Nucleus accumbens (tissue), 56 donors: ENCODE measurements around the gene RPL21.
"Not testable (repeated sequence)": the region's sequence is repeated elsewhere in the genome, so short reads cannot be mapped to it uniquely, and the experiment has no call there.

Experiments
- DNase-seq, 56 donors: peaks; one replicate each; lab custom pipeline; 2025; lab: John Stamatoyannopoulos, UW

Gene RPL21

DNA sequence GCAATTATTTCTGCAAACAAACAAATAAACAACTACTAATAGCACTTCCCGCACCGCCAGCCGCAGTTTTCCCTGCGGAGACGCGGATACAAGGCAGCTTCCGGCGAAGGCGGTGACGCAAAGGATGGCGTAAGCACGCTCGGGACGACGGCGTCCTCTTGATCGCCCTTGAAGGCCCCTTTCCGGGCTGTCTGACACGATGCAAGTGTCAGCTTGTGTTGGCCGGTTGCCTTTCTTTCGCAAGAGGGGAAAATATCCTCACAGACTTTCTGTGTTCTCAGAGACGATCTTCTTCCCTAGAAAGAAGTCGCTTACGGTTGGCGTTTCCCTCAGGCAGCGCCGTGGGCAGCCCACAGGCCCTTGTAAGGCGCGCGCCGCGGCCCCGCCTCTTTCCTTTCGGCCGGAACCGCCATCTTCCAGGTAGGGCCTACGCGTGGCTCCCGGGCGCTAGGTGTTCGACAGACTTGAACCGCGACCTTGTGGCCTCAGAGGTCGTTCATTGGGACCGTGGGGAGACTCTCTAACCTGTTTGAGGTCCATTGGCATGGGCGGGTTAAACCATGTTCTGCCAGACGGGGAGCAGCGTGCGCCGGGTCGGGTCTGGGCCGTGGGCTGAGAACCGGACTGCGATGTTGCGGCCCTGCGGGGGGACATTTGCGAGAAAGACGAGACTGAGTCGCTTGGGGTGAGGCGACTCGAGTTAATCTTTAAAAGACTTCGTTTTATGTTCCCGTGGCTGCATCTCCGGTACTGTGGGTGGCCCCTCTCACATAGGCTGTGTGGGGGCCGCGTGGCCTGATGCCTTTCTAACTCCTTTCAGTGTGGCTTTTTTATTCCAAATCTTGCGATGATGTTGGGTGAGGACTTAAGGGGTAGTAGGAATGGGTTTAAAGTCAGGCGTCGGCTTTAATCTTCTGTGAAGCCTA lies at the start of gene RPL21:
TSS of gene RPL21 (plus strand) at position 393 of the 926 bp plus-strand sequence. CDS start 2,219 bp downstream, outside the sequence.
- DNase-seq, result peak; percentile 20 to 99 (median 92)

DNA sequence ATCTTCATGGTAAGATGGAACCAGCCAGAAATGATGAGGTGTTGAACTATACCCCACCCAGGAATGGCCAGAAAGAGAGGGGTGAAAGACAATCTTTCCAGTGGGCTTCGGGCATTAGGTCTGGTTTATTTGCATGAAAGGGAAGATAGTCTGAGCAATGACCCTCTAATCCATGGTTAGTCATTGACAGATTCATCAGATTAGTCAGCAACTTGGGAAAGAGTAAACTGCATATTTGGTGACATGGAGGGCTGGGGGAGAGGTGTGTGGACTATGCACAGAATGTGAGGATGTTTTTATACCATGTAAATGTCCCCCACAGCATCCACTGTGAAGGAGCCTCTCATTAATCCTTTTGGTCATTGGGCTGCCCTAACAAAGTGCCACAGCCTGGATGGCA lies 49.7 kb upstream of the RPL21 start:
- DNase-seq, result no peak

DNA sequence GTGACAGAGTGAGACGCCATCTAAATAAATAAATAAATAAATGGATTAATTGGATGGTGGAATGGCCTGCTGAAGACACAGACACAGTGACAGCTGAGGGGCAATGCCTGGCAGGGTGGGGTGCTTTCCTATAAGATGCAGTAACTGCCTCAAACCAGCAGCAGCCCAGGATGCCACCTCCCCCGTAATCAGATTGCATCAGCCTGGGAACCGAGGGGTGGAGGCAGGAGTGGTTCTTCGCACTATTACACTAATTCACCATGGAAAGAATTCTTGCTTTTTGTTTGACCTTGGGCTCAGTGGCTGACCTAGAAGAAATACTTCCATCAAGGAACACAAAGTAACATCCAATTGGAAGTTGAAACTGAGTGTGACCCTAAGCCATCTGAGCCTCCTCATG lies 48.2 kb upstream of the RPL21 start:
- DNase-seq, result no peak

DNA sequence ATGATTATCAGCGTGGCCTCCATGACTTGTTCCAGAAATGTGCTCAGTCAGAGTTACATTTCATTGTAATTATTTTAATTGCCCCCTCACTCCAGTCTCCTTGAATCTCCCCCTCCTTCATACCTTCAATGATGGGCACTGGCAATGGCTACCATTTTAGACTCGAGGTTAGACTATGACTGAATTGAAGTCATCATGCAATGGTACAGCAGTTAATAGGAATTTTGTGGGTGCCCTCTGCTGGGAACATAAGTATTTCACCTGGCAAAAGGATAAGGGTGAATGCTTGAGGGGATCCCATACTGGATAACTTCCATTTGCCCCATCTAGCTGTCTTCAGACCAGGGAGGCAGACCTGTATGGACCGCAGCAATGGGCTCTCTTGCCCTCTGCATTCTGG lies 47.5 kb upstream of the RPL21 start:
- DNase-seq, result peak in 1 of 56 donors; percentile 8

DNA sequence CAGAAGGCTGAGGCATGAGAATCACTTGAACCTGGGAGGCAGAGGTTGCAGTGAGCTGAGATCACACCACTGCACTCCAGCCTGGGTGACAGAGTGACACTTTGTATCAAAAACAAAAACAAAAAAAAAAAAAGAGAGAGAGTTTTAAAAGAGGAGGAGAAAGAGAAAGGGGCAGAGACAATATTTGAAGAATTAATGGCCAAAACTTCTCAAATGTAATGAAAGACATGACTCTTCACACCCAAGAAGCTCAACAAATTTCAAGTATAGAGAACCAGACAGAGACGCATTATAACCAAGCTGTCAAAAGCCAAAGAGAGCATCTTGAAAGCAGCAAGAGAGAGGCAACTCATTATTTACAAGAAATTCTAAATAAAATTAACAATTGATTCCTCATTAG lies 42.8 kb upstream of the RPL21 start:
- no peak for DNase-seq

DNA sequence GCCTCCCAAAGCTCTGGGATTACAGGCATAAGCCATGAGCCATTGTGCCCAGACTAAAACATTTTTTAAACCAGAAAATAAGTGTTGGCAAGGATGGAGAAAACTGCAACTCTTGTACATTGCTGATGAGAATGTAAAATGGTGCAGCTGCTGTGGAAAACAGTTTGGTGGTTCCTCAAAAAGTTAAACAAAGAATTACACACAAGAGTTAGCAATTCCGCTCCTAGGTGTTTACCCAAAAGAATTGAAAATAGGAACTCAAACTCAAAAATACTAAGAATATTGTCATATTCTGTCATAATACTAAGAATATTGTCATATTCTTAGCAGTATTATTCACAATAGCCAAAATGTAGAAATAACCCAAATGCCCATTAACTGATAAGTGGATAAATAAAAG lies 40.1 kb upstream of the RPL21 start:
- no peak for DNase-seq

DNA sequence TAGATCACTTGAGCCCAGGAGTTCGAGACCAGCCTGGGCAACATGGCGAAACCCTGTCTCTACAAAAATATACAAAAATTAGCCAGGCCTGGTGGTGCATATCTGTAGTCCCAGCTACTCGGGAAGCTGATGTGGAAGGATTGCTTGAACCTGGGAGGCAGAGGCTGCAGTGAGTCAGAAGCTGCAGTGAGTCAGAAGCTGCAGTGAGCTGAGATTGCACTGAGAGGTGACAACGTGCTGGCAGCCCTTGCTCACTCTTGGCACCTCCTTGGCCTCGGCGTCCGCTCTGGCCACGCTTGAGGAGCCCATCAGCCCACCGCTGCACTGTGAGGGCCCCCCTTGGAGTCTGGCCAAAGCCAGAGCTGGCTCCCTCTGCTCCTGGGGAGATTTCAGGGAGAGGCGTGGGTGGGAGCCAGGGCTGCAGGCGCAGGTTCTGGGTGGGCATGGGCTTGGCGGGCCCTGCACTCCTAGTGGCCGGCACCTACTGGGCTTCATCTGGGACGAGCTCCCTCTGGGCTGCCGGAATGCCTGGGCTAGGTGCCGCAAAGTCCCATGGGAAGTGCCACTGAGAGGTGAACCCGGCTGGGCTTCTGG lies 39.5 kb upstream of the RPL21 start:
- DNase-seq, result peak in 1 of 56 donors; percentile 12

DNA sequence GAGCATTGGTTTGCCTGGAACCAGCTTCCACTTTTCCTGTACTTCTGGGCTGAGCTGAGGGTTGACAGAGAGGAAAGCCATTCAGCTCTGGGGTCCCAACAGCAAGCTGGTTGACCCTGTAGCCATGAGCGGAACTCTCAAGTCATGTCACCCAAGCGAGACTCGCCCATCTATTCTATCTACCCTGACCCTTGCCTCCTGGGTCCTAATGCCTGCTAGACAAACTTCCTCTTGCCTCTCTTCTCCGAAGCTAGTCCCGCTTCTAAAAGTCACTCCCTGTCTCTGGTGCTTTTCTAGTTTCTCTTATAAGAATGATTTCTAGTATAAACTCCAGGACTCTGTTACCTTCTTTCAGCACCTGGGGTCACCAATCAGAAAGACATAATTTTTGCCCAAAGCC lies 38.0 kb upstream of the RPL21 start:
- not testable (repeated sequence) for DNase-seq

DNA sequence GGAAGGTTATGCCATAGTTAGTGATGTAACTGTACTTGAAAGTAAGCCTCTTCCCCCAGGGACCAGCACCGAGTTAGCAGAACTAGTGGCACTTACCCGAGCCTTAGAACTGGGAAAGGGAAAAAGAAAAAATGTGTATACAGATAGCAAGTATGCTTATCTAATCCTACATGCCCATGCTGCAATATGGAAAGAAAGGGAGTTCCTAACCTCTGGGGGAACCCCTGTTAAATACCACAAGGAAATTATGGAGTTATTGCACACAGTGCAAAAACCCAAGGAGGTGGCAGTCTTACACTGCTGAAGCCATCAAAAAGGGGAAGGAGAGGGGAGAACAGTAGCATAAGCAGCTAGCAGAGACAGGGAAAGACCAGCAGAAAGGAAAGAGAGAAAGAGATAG lies 33.6 kb upstream of the RPL21 start:
- not testable (repeated sequence) for DNase-seq

DNA sequence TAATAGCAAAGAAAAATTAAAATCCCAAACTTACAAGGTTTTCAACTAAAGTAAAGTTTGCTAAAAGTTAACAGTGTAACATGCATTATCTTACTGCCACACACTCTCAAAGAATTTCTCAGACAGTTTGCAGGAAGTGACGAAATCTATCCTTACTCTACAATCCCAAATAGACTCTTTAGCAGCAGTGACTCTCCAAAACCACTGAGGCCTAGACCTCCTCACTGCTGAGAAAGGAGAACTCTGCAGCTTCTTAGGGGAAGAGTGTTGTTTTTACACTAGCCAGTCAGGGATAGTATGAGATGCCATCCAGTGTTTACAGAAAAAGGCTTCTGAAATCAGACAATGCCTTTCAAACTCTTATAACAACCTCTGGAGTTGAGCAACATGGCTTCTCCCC lies 32.5 kb upstream of the RPL21 start:
- not testable (repeated sequence) for DNase-seq

DNA sequence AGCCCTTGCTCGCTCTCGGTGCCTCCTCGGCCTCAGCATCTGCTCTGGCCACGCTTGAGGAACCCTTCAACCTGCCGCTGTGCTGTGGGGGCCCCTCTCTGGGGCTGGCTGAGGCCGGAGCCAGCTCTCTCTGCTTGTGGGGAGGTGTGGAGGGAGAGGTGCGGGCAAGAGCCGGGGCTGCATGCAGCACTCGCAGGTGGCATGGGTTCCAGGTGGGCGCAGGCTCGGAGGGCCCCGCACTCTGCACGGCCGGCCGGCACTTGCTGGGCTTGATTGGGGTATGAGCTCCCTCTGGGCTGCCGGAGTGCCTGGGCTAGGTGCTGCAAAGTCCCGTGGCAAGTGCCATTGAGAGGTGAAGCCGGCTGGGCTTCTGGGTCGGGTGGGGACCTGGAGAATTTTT lies 31.7 kb upstream of the RPL21 start:
- no peak for DNase-seq

DNA sequence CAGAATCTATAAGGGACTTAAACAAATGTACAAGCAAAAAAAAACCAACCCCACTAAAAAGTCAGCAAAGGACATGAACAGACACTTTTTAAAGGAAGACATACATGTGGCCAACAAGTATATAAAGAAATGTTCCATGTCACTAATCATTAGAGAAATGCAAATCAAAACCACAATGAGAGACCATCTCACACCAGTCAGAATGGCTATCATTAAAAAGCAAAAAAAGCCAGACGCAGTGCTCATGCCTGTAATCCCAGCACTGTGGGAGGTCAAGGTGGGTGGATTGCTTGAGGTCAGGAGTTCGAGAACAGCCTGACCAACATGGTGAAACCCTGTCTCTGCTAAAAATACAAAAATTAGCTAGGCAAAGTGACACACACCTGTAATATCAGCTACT lies 29.3 kb upstream of the RPL21 start:
- not testable (repeated sequence) for DNase-seq

DNA sequence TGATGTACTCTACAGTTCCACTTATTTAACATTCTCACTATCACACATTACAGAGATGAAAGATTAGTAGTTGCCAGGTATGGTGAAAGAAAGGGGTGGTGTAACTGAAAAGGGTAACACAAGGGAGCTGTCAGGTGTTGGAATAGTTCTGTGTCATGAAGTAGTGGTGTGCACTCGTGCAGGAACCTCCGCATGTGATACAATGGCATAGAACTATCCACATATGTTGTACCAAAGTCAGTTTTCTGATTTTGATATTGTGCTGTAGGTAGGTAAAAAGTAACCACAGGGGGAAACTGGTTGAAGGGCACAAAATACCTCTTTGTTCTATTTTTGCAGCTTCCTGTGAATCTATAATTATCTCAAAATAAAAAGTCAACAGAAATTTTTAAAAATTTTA lies 24.4 kb upstream of the RPL21 start:
- DNase-seq, result no peak

DNA sequence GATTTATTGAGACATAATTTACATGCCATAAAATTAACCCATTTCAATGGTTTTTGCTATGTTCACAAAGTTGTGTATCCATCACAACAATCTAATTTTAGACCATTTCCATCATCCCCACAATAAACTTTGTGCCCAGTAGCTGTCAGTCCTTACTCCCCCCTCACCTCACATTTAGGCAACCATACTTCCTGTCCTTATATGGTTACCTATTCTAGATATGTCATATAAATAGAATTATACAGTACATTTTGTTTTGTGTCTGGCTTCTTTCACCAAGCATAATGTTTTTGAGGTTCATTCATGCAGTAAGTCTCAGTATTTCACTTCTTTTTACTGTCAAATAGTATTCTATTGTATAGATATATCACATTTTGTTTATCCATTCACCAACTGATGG lies 23.2 kb upstream of the RPL21 start:
- no peak for DNase-seq

DNA sequence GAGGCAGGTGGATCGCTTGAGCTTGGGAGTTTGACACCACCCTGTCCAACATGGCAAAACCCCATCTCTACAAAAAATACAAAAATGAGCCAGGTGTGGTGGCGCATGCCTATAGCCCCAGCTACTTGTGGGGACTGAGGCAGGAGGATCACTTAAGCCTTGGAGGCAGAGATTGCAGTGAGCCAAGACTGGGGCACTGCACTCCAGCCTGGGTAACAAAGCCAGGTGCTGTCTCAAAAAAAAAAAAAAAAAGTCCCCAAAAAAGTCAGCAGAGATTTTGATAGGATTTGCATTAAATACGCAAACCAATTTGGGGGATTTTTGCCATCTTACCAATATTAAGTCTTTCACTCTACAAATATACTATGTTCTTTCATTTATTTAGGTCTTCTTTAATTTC lies 21.7 kb upstream of the RPL21 start:
- DNase-seq, result no peak

DNA sequence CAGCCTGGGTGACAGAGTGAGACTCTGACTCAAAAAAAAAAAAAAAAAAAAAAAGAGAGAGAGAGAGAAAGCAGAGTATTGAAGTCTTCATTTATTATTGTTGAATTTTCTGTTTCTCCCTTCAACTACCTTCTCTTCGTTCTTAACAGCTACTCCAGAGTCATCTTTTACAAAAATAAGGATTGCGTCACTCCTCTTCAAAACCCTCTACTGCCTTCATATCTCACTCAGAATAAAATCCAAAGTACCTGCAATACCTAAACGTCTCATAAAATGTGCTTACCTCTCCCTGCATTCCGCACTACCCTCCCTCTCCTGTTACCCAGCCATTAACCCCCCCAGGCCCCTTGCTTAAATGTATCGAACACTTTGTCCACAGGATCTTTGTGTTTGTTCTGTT lies 17.4 kb upstream of the RPL21 start:
- no peak for DNase-seq

DNA sequence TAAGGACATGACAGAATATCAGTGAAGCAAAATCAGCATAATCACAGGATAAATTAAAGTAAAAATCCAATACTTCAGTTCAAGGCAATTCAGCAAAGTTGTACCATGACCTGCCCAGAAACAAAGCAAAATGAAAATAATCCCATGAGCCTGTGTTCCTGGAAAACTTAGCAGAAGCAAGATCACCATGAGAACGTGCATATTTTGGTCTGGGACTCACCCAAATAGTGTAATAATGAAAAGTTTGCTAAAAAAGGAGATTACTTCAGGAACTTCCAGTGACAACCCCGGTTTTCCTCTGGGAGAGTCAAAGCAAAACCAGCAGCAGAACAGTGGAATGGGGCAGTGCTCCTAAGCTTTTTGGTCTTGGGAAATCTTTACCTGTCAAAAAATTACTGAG lies 14.9 kb upstream of the RPL21 start:
- no peak for DNase-seq

DNA sequence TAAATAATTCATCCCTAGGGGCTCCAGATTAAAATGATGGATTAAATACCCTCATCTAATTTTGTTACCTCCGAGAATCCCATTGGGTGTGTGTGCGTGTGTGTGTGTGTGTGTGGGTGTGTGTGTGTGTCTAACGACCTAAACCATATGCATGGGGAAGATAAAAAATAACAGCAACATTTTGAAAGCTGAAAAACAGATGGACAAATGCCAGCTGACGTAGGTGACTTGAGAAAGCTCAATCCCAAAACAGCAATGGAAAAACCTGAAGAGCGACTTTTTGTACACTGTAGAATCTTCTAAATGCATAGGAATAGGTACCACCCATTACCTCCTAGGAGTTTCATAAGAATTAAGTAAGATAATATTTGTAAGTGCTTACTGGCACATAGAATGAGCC lies 8.7 kb upstream of the RPL21 start:
- no peak for DNase-seq

DNA sequence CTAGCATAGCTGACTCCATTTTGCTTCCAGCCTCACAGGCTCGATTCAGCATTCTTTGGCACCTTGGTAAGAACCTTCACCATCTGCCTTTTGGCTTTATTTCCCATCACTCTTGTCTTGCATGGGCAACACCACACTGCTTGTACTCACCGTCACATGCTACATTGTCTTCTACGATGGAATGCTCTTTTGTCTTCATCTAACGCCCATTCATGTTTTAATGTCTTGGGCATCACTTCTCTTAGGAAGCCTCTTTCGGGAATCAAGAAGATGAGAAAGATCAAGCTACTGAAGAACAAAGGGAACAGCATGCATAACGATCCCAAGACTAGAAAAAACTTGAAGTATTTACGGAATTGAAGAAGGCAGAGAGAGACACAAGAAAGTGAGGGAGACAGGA lies 5.7 kb upstream of the RPL21 start:
- DNase-seq, result no peak

DNA sequence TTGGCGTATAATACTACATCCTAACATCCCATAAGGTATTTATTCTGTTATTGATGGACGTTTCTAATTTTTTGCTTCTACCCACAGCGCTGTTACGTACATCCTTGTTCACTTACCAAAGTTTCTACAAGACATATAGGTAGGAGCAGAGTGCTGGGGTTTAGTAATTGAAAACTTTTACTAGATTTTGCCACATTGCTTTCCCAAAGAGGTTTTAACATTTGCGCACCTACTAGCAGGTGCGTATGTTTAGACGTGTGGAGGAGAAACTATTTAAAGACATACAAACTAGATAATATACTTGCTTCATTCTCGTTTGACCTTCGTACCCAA lies 559 bp upstream of the RPL21 start:
- no peak for DNase-seq

DNA sequence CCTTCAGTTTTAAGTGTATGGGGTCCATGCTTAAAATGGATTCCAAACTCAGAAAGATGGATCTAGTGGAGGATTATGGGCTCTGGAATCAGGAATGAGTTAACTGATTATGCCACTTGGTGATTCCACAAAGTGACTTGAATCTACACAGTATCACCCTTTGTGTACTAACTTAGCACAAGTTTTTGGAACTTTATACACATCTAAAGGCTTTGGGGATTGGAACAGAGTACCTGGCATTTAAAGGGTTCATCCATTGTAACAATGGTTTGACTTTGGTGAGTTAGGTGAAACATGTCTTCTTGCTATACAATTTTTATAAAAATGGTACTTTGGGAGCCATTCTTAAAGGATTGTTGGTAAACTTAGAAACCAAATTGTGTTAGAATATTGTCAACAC lies 1.1 kb downstream of the RPL21 start:
- no peak for DNase-seq

DNA sequence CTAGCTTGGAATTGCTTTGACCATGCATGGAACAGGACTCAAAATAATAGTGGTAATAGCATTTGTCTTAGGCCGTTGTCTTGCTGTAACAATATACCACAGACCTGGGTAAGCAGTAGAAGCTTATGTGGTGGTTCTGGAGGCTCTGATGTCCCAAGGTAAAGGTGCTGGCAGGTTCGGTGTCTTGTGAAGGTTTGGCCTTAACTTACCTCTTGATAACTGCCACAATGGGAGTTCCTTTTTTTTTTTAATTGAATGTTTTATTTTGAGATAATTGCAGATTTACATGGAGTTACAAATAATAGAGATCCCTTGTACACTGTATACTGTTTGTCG lies 5.8 kb downstream of the RPL21 start:
- no peak for DNase-seq
